ENCODE measurements around the gene NYNRIN.
"Not testable (repeated sequence)": the region's sequence is repeated elsewhere in the genome, so short reads cannot be mapped to it uniquely, and the experiment has no call there.

Gene NYNRIN

DNA sequence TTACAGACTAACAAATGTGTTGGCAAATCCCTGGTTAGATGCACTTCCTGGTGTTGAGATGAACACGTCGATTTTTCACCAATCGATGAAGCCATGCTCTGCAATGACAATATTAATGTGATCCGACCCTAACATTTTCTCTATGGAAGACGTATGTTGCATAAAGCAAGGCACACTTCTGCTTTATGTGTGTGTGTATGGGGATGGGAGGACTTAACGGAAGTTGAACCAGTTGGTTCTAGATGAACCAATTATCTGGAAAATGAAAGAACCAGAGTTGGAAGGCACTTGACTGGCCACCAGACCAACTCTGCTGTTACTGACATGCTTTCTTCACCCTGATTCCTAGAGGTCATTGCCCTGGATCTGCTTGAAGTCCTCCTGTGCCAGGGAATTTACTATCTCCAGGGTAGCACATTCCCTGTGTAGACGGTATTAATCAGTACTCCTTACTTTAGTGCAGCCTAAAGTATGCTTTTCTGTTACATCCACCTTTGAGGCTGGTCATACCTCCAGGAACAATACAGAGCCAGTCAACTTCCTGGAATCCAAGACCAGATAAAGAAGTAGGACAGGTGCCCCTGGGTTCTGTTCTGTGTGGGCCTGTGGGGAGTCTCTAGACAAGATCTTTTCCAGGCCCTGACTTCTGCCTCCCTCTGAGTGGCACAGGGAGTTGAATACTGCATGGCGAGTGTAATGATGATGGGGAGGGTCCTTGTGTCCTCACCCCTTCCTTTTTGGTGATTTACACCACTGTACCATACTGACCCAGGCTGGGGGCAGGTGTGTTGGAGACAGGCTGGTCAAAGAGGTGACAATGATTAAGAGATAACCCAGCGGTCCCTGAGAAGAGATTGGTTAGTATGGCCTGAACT is 39.7 kb downstream of the NYNRIN start:
- H3K27ac ChIP-seq: no peak overlapping the region

DNA sequence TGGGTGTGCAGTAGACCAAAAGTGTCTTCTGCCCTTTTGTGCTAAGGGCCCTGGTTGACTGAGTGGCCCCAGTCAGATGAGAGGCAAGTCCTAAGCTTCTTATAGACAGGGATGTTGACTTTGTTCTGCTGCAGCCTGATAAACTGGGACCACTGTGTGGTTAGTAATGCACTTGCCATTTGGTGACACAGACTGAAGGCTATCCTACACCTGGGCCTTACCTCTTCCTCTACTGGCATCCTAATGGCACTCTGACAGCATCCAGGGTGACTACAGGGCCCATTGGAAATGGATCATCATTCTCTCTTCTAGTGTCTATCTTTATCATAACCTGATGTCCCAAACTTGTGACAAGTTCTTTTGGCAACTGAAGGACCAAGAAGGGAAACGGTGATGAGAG is 40.5 kb downstream of the NYNRIN start:
- Histone ChIP-seq H3K27ac (no peak overlapping the region), H3K4me3 (no peak overlapping the region)

More for the DNA sequence above, 39.7 kb downstream of the NYNRIN start:
- H3K4me3 ChIP-seq: no peak overlapping the region

DNA sequence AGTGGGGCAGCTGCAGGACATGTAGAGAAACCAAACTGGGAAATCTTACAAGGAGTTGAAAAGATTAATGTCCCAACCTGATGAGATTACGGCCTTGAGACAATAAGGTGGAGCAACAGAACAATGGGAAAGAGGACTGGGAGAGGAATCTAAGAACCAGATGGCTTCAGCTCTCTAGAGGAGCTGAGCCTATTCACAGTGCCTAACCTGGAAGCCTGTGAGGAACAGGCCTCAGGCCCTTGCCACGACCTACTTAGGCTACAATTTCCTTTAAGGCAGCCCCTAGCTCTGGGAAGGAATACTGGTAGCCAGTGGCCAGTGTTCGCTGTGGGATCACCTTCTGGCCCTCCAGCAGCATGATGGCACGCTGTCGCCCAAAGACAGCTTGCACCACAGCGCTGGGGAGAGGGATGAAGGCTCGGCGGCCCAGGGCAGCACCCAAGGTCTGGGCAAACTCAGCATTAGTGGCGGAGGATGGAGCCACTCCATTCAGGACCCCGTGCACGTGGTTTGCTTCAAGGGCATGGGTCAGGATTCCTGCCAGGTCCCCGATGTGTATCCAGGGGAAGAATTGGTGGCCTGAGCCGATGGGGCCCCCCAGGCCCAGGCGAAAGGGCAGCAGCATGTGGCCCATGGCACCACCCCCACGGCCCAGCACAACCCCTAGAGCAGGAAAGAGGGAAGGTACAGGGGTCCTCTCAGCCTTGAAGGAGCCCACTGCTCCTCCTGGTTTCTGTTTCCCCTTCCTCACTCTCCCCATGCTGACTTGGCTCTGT is 41.2 kb downstream of the NYNRIN start:
- no peak overlapping the region for H3K4me3 ChIP-seq
- H3K27ac ChIP-seq: peak overlapping the region in 3 of 21 experiments; percentile 2 to 61 (median 23)

DNA sequence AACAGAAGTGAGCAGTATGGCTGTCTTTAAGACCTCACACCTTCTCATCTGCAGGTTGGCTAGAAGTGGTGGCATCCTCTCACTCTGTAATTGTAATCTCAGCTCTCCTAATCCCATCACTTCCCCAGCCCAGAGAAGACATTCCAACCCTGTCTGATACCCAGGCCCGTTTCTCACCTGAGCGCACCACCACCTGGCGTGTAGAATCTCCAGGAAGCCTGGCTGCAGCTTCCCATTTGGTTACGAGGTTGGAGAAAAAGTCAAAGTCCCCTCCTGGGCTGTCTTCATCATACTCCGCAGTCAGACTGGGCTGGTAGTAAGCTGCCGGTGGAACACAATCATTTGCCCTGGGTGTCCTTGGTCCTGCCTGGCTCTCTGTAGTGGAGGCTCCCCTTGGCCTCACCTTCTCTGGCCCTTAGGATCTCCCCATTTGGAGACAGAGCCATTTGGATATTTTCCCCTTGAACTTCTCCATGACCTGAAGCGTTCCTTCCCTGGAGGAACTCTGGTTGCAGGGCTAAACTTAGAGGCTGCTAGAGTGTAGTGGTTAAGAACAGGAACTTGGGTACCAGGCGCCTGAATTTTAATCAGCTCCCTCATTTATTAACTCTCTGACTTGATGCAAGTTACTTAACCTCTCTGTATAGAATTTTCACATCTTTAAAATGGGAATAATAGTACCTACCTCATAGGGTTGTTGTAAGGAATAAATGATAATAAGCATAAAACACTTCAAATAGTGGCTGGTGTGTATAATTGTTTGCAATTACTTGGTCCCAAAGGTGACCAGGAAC is 42.0 kb downstream of the NYNRIN start:
- peak overlapping the region in 3 of 21 experiments; percentile 23 to 94 (median 61) for H3K27ac ChIP-seq
- H3K4me3 ChIP-seq: no peak overlapping the region

DNA sequence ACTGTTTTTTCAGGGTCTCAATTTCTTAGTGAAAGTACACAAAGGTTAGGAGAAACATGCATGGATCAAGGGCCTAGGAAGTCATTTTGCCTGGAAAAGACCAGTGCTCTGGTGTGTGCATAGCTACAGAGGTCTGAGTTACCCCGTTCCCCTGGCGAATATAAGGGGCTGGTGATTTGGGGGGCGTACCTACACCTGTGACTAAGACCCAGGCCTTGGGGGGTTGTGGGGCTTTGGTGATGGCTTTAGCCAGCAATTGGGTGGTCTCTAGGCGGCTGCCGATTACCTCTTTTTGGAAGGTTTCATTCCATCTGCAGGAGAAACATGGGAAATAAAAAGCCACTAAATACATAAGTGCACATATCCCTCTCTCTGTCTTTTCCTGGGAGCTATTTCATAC is 42.7 kb downstream of the NYNRIN start:
- H3K4me3 ChIP-seq: peak overlapping the region in 6 of 7 experiments; percentile 43 to 68 (median 54)
- H3K27ac ChIP-seq: peak overlapping the region in 20 of 21 experiments; percentile 87 to 98 (median 95)

DNA sequence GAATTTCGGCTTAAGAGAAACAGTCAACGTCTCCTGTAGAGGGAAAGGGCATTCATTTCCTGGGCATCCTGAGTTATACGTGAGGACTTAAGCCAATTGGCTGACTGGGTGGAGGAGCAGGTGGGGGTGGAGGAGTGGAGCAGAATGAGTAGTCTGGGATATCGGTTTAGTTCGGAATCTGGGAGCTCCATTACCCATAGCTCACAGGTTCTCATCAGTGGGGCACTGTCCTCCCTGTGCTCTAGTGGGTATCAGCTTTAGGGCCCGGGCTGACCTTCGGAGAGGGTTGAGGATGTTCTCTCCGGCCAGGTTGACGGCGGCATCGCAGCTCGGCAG is 43.1 kb downstream of the NYNRIN start:
- Histone ChIP-seq H3K4me3 (peak overlapping the region; percentile 43 to 68 (median 58)), H3K27ac (peak overlapping the region; percentile 81 to 98 (median 95))

DNA sequence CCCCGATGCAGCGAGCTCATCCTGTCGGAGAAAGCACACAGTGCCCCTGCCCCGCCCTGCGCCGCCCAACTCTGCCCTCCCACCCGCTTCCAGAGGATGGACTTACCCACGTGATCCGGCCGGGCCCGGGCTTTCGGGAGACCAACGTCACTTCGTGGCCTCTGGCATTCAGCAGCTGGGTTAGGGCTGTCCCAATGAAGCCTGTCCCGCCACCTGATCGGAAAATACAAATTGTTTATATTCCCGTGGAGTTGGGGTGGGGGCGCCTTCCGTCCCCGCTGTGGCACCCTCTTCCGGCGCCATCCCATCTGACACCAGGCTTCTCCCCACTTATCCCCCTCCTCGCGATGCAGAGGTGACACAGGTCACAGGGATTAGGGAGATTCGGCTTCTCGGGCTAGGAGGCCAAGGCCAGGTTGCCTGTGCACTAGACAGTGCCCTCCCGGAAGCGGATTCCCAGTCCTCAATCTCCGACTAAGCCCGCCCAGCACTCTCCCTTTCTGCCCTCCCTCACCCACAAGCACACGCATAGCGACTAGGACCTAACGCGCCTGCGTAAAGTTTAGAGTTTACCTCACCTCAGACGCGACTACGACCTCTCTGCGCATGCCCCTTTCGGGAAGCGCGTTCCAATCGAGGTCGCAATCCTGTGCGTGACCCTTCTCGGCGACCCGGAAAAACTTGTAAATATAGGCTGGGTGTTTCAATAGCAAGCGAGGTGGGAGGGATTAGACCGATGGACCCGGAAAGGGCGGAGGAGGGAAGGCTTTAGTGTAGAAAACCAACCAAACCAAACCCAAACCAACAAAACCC is 43.6 kb downstream of the NYNRIN start, which contains the start of gene SDR39U1:
TSS of gene SDR39U1 (minus strand) at position 537 of the 813 bp plus-strand sequence. CDS start at position 530, 7 bp downstream.
- H3K27ac ChIP-seq: peak within 1 kb of the TSS; percentile 81 to 98 (median 95)
- H3K4me3 ChIP-seq: peak within 1 kb of the TSS; percentile 43 to 68 (median 58)

DNA sequence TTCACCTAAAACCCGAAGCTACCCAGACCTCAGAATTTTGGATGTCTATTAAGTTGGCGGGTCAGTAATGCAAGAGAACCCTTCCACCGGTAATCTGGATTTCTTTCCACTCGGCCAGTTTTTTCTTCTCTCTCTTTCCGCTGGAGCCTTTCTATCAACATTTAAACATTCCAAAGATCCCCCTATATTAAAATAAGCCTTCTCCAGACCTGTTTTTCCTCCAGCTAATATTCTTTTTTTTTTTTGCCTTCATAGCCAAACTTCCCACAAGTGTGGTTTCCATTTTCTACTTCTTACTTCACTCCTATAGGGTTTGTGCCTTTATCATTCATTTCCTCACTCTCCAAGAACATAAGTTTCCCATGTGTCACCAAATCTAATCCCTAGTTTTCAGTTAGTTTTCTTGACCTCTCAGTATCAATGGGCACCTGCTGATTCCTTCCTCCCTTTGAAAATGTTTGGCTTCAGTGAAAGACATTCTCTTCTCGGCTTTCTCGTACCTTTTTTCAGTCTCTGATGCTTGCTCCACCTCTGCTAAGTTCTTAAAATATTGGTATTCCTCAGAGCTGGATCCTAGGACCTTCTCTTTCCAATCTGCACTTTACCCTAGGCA is 44.4 kb downstream of the NYNRIN start:
- Histone ChIP-seq H3K4me3 (peak overlapping the region; percentile 43 to 68 (median 58)), H3K27ac (peak overlapping the region in 20 of 21 experiments; percentile 67 to 98 (median 93))

DNA sequence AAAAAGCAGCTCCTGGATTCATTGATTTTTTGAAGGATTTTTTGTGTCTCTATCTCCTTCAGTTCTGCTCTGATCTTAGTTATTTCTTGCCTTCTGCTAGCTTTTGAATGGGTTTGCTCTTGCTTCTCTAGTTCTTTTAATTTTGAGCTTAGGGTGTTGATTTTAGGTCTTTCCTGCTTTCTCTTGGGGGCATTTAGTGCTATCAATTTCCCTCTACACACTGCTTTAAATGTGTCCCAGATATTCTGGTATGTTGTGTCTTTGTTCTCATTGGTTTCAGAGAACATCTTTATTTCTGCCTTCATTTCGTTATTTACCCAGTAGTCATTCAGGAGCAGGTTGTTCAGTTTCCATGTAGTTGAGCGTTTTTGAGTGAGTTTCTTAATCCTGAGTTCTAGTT is 52.0 kb downstream of the NYNRIN start:
- H3K27ac ChIP-seq, H3K4me3 ChIP-seq: not testable (repeated sequence)

DNA sequence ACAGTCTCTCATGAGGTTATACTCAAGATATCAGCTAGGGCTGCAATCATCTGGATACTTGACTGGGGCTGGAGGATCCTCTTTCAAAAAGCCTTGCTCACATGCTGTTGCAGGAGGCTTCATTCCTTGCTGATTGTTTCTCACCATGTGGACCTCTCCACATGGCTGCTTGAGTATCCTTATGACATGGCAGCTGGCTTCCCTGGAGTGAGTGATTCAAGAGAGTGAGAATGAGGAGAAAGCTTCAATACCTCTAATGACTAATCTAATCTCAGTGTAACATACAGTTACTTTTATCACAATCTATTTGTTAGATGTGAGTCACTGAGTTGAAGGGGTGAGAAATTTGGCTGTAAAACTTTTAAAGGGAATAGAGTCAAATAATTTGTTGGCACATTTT is 58.2 kb downstream of the NYNRIN start:
- no peak overlapping the region for H3K27ac ChIP-seq
- no peak overlapping the region for H3K4me3 ChIP-seq

DNA sequence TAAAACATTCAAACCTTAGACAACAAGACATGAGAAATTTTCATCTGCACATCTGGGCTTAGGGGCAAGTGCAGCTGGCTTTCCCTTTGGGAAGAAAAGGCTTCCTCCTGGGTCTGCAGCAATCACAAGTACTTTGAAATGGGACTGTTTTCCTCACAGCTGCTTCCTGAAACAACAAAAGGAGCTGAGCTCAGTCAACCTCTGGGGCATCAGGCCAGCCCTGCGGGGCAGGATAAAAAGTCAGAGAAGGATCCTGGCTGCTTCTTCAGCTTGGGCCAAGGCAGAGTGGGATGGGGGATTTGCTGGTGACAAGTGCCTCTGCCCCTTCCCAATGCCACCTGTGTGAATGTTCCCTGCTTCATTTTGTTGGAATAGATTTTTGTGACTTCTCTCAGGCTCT is 59.9 kb downstream of the NYNRIN start:
- Histone ChIP-seq H3K27ac (no peak overlapping the region), H3K4me3 (no peak overlapping the region)

DNA sequence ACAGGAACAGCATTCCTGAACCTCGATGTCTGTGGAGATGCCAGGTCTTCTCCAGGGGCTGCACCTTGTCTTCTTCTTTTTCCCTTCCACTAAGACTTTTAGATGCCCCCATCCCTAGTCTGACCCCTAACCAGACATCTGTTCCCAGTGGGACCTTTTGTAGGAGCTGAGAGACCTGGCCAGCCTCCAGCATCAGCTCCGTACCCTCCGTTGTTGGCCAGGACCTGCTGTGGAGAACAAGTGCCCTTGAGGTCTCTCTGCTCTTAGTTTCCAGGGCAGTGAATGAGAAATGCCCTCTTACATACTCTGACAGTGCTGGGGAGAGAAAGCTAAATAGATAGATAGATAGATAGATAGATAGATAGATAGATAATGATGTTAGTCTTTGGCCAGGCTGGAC is 60.5 kb downstream of the NYNRIN start:
- Histone ChIP-seq H3K27ac (no peak overlapping the region), H3K4me3 (no peak overlapping the region)

DNA sequence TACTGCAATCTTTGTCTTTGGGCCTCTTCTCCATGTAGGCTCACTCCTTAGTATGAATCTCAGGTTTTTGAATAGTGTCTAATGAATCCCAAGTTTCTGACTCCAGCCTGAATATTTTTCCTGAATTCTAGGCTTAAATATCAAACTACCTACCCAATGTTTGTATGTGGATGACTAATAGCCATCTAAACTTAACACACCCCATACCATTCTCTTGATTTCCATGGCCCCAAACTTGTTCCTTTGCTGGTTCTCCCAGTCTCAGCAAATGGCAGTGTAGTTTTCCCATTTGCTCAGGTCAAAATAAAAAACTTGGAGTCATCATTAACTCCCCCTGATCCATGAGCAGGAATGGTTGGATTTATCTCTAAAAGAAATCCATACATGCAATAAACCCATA is 62.5 kb downstream of the NYNRIN start:
- no peak overlapping the region for H3K4me3 ChIP-seq
- H3K27ac ChIP-seq: no peak overlapping the region

DNA sequence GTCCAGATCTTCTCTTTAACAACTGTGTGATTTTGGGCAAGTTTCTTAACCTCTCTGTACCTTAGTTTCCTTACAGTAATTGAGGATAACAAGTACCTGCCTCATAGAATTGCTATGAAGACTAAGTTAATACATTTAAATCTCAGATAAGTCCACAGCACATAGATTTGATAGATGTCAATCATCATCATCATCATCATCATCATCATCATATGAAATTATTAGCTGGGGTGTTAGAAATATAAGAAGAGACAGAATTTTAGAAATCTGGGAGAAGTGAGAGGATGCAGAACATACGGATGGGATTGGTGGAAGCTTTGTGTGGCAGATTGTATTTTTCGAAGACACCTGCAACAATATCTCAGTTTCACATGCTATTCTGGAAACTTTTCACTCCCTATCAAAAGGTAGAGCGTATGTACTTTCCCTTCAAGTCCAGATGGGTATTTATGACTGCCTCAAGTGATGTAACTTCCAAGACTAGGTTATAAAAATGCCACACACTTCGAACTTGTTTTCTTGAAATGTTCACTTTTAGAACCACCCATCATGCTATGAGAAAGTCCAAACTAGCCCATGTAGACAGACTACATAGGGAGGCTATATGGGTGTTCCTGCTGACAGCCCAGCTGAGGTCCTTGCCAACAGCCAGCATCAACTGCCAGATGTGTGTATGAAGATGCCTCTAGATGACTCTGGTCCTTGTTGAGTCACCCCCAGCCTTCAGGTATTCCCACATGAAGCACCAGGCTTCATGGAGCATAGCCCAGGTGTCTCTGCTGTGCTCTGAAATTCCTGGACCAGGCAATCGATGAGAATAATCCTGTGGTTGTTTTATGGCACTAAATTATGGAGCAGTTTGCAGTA is 64.4 kb downstream of the NYNRIN start:
- Histone ChIP-seq H3K27ac (no peak overlapping the region), H3K4me3 (no peak overlapping the region)

DNA sequence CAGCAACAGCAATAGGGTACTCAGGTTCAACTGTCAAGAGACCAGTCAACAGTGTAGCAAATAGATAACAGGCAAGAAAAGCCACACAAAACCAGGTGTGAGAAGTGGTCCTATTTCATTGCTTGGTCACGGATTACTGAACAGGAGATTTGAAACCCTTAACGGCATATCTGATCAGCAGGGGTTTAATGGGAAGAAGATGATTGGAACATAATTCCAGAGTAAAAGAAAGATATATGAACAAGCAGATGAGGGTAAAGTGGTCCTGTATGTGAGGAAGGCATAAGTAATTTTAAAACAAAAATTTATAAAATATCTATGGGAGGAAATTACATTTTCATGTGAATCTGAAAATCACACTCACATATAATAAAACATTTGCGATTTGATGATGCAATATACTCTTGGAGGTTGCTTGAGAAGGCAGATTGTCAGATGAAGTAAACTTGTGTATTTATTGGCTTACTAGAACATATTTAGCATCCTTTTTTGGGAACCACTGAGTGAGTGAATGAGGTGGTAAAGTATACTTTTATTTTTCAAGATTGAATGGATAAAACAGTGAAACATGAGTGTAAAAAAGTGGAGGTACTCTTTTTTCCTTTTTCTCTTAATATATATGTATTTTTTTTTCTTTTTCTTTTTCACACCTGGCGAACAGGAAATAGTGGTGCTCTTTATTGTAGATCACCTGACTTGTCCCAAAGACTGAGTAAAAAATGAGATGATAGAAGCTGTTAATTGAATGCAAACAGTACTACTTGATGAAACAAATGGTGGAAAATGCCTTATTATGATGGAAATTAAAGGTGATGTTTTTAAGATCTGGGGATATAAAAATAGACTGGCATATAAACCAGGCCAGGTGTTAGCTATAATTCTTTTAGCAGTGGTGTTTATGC is 65.3 kb downstream of the NYNRIN start:
- H3K4me3 ChIP-seq: no peak overlapping the region
- H3K27ac ChIP-seq: no peak overlapping the region

DNA sequence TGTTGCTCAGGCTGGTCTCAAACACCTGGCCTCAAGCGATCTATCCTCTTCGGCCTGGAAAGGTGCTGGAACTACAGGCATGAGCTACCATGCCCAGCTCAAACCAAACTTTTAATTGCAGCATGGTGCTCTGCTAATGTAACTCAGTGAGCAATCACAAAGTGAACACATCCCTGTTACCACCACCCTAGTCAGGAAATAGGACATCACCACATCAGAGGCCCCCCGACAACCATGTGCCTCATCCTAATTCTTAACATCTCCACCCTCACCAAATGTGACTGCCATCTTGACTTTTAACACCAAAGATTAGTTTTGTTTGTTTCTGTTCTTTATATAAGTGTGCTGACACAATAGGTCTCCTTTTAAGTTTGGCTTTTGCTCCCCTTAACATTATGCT is 66.6 kb downstream of the NYNRIN start:
- Histone ChIP-seq H3K4me3 (no peak overlapping the region), H3K27ac (no peak overlapping the region)

DNA sequence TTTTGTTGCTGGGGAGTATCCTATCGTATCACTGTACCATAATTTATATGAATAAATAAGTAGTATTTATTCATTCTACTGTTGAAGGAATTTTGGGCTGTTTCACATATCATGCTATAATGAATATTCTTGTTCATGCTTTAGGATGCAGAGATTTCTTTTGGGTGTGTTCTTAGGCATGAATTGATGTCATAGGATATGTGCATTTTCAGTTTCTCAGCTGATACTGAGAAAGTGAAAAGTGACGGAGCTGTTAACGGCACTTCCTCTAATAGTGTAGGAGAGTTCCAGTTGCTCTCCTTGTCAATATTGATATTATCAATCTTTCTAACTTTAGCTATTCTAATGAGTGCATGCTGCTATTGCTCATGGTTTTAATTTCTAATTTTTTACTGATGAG is 67.0 kb downstream of the NYNRIN start:
- no peak overlapping the region for H3K27ac ChIP-seq
- H3K4me3 ChIP-seq: no peak overlapping the region

Data from skin epidermis (tissue), 12 donors.